ENCODE measurements around the gene DNAL1. TPM values are rescaled to one million over a fixed set of nuclear protein-coding genes. Genes with fewer than 3 reads are reported as not detected.

DNAL1 gene
- polyA plus RNA-seq = 1 to 10 TPM; 1.7 to 2.5 TPM

GRCh38 chr14:73644531-73645247, at the start of gene DNAL1:
Gene DNAL1 (plus strand): TSS chr14:73644986. CDS start chr14:73645040, 54 bp downstream.
- peak within 1 kb of the TSS; percentile 72 to 94 for H3K4me3 ChIP-seq (ENCODE audit: low read depth in 1 of 2, low read length in 2 of 2)
- no peaks in the 10 kb centered on the region for H3K9me3 ChIP-seq (ENCODE audit: control insufficient read depth in 2 of 2, insufficient read depth in 1 of 2, low read depth in 1 of 2, low read length in 1 of 2)
- no peaks in the 10 kb centered on the region for H3K36me3 ChIP-seq (ENCODE audit: control insufficient read depth in 2 of 2, insufficient read depth in 2 of 2, low read length in 1 of 2)
- H3K27me3 ChIP-seq (ENCODE audit: control insufficient read depth in 1 of 2, insufficient read depth in 2 of 2, low read length in 2 of 2) = no peaks in the 10 kb centered on the region
- WGBS, 2 donors = 0 to 1% methylated on average over 43 of the region's 43 CpGs
- H3K4me1 ChIP-seq (ENCODE audit: control insufficient read depth in 2 of 2, insufficient read depth in 2 of 2, low read length in 1 of 2) = no peaks in the 10 kb centered on the region
- H3K27ac ChIP-seq (ENCODE audit: low read depth in 2 of 2, low read length in 1 of 2) = peak within 1 kb of the TSS; percentile 57 to 90

GRCh38 chr14:73599499-73599898, 45.3 kb upstream of the DNAL1 start:
- Histone ChIP-seq H3K27ac (ENCODE audit: low read depth in 2 of 2, low read length in 1 of 2) (no peak overlapping the region), H3K9me3 (ENCODE audit: control insufficient read depth in 2 of 2, insufficient read depth in 1 of 2, low read depth in 1 of 2, low read length in 1 of 2) (no peaks in the 10 kb centered on the region), H3K27me3 (ENCODE audit: control insufficient read depth in 1 of 2, insufficient read depth in 2 of 2, low read length in 2 of 2) (no peaks in the 10 kb centered on the region)

GRCh38 chr14:73602994-73603393, 41.8 kb upstream of the DNAL1 start:
- 64 to 73% methylated on average over 3 of the region's 3 CpGs for WGBS, 2 donors
- Histone ChIP-seq H3K27ac (ENCODE audit: low read depth in 2 of 2, low read length in 1 of 2) (no peak overlapping the region), H3K4me3 (ENCODE audit: low read depth in 1 of 2, low read length in 2 of 2) (no peak overlapping the region), H3K36me3 (ENCODE audit: control insufficient read depth in 2 of 2, insufficient read depth in 2 of 2, low read length in 1 of 2) (no peaks in the 10 kb centered on the region), H3K9me3 (ENCODE audit: control insufficient read depth in 2 of 2, insufficient read depth in 1 of 2, low read depth in 1 of 2, low read length in 1 of 2) (no peaks in the 10 kb centered on the region), H3K27me3 (ENCODE audit: control insufficient read depth in 1 of 2, insufficient read depth in 2 of 2, low read length in 2 of 2) (no peaks in the 10 kb centered on the region), H3K4me1 (ENCODE audit: control insufficient read depth in 2 of 2, insufficient read depth in 2 of 2, low read length in 1 of 2) (no peaks in the 10 kb centered on the region)

More at GRCh38 chr14:73599499-73599898, 45.3 kb upstream of the DNAL1 start:
- H3K4me3 ChIP-seq (ENCODE audit: low read depth in 1 of 2, low read length in 2 of 2) = no peak overlapping the region
- H3K36me3 ChIP-seq (ENCODE audit: control insufficient read depth in 2 of 2, insufficient read depth in 2 of 2, low read length in 1 of 2) = no peaks in the 10 kb centered on the region
- no peaks in the 10 kb centered on the region for H3K4me1 ChIP-seq (ENCODE audit: control insufficient read depth in 2 of 2, insufficient read depth in 2 of 2, low read length in 1 of 2)

GRCh38 chr14:73606271-73606670, 38.5 kb upstream of the DNAL1 start:
- Histone ChIP-seq H3K27ac (ENCODE audit: low read depth in 2 of 2, low read length in 1 of 2) (no peak overlapping the region), H3K4me3 (ENCODE audit: low read depth in 1 of 2, low read length in 2 of 2) (no peak overlapping the region), H3K9me3 (ENCODE audit: control insufficient read depth in 2 of 2, insufficient read depth in 1 of 2, low read depth in 1 of 2, low read length in 1 of 2) (no peaks in the 10 kb centered on the region), H3K4me1 (ENCODE audit: control insufficient read depth in 2 of 2, insufficient read depth in 2 of 2, low read length in 1 of 2) (no peaks in the 10 kb centered on the region), H3K27me3 (ENCODE audit: control insufficient read depth in 1 of 2, insufficient read depth in 2 of 2, low read length in 2 of 2) (no peaks in the 10 kb centered on the region), H3K36me3 (ENCODE audit: control insufficient read depth in 2 of 2, insufficient read depth in 2 of 2, low read length in 1 of 2) (no peaks in the 10 kb centered on the region)
- WGBS, 2 donors = 89 to 90% methylated on average over 3 of the region's 3 CpGs

- H3K27ac ChIP-seq (ENCODE audit: low read depth in 2 of 2, low read length in 1 of 2) = no peak overlapping the region
- H3K4me1 ChIP-seq (ENCODE audit: control insufficient read depth in 2 of 2, insufficient read depth in 2 of 2, low read length in 1 of 2) = no peaks in the 10 kb centered on the region
- no peaks in the 10 kb centered on the region for H3K9me3 ChIP-seq (ENCODE audit: control insufficient read depth in 2 of 2, insufficient read depth in 1 of 2, low read depth in 1 of 2, low read length in 1 of 2)
- H3K36me3 ChIP-seq (ENCODE audit: control insufficient read depth in 2 of 2, insufficient read depth in 2 of 2, low read length in 1 of 2) = no peaks in the 10 kb centered on the region
- H3K27me3 ChIP-seq (ENCODE audit: control insufficient read depth in 1 of 2, insufficient read depth in 2 of 2, low read length in 2 of 2) = no peaks in the 10 kb centered on the region
- 73% methylated on average over 1 of the region's 1 CpG for WGBS, 2 donors
- no peak overlapping the region for H3K4me3 ChIP-seq (ENCODE audit: low read depth in 1 of 2, low read length in 2 of 2)
Observed at GRCh38 chr14:73607241-73607640, 37.5 kb upstream of the DNAL1 start.

GRCh38 chr14:73610687-73611086, 34.1 kb upstream of the DNAL1 start:
- 43 to 46% methylated on average over 2 of the region's 2 CpGs for WGBS, 2 donors
- Histone ChIP-seq H3K4me1 (ENCODE audit: control insufficient read depth in 2 of 2, insufficient read depth in 2 of 2, low read length in 1 of 2) (no peaks in the 10 kb centered on the region), H3K27ac (ENCODE audit: low read depth in 2 of 2, low read length in 1 of 2) (no peak overlapping the region), H3K36me3 (ENCODE audit: control insufficient read depth in 2 of 2, insufficient read depth in 2 of 2, low read length in 1 of 2) (no peaks in the 10 kb centered on the region), H3K4me3 (ENCODE audit: low read depth in 1 of 2, low read length in 2 of 2) (no peak overlapping the region), H3K9me3 (ENCODE audit: control insufficient read depth in 2 of 2, insufficient read depth in 1 of 2, low read depth in 1 of 2, low read length in 1 of 2) (no peaks in the 10 kb centered on the region), H3K27me3 (ENCODE audit: control insufficient read depth in 1 of 2, insufficient read depth in 2 of 2, low read length in 2 of 2) (no peaks in the 10 kb centered on the region)

GRCh38 chr14:73612339-73613045, 32.3 kb upstream of the DNAL1 start, which contains the start of gene ACOT6:
Gene ACOT6 (plus strand): TSS chr14:73612517. CDS start chr14:73612572, 55 bp downstream.
- no peaks in the 10 kb centered on the region for H3K9me3 ChIP-seq (ENCODE audit: control insufficient read depth in 2 of 2, insufficient read depth in 1 of 2, low read depth in 1 of 2, low read length in 1 of 2)

GRCh38 chr14:73613046-73613383, 31.8 kb upstream of the DNAL1 start:
- no peaks in the 10 kb centered on the region for H3K9me3 ChIP-seq (ENCODE audit: control insufficient read depth in 2 of 2, insufficient read depth in 1 of 2, low read depth in 1 of 2, low read length in 1 of 2)
- H3K4me1 ChIP-seq (ENCODE audit: control insufficient read depth in 2 of 2, insufficient read depth in 2 of 2, low read length in 1 of 2) = no peaks in the 10 kb centered on the region
- no peaks in the 10 kb centered on the region for H3K27me3 ChIP-seq (ENCODE audit: control insufficient read depth in 1 of 2, insufficient read depth in 2 of 2, low read length in 2 of 2)
- H3K27ac ChIP-seq (ENCODE audit: low read depth in 2 of 2, low read length in 1 of 2) = peak overlapping the region; percentile 88 to 89
- peak overlapping the region; percentile 63 to 66 for H3K4me3 ChIP-seq (ENCODE audit: low read depth in 1 of 2, low read length in 2 of 2)
- WGBS, 2 donors = 4 to 8% methylated on average over 13 of the region's 13 CpGs
- H3K36me3 ChIP-seq (ENCODE audit: control insufficient read depth in 2 of 2, insufficient read depth in 2 of 2, low read length in 1 of 2) = no peaks in the 10 kb centered on the region

More at GRCh38 chr14:73612339-73613045, 32.3 kb upstream of the DNAL1 start, which contains the start of gene ACOT6:
- no peaks in the 10 kb centered on the region for H3K27me3 ChIP-seq (ENCODE audit: control insufficient read depth in 1 of 2, insufficient read depth in 2 of 2, low read length in 2 of 2)
- no peaks in the 10 kb centered on the region for H3K4me1 ChIP-seq (ENCODE audit: control insufficient read depth in 2 of 2, insufficient read depth in 2 of 2, low read length in 1 of 2)
- H3K36me3 ChIP-seq (ENCODE audit: control insufficient read depth in 2 of 2, insufficient read depth in 2 of 2, low read length in 1 of 2) = no peaks in the 10 kb centered on the region
- H3K27ac ChIP-seq (ENCODE audit: low read depth in 2 of 2, low read length in 1 of 2) = peak within 1 kb of the TSS; percentile 88 to 89
- peak within 1 kb of the TSS; percentile 63 to 66 for H3K4me3 ChIP-seq (ENCODE audit: low read depth in 1 of 2, low read length in 2 of 2)
- WGBS, 2 donors = 0% methylated on average over 83 to 84 of the region's 84 CpGs

GRCh38 chr14:73613419-73613963, 31.3 kb upstream of the DNAL1 start:
- H3K4me3 ChIP-seq (ENCODE audit: low read depth in 1 of 2, low read length in 2 of 2) = peak overlapping the region in 1 of 2 donors; percentile 63
- H3K4me1 ChIP-seq (ENCODE audit: control insufficient read depth in 2 of 2, insufficient read depth in 2 of 2, low read length in 1 of 2) = no peaks in the 10 kb centered on the region
- peak overlapping the region in 1 of 2 donors; percentile 88 for H3K27ac ChIP-seq (ENCODE audit: low read depth in 2 of 2, low read length in 1 of 2)
- no peaks in the 10 kb centered on the region for H3K27me3 ChIP-seq (ENCODE audit: control insufficient read depth in 1 of 2, insufficient read depth in 2 of 2, low read length in 2 of 2)
- WGBS, 2 donors = 68 to 79% methylated on average over 3 of the region's 3 CpGs
- no peaks in the 10 kb centered on the region for H3K36me3 ChIP-seq (ENCODE audit: control insufficient read depth in 2 of 2, insufficient read depth in 2 of 2, low read length in 1 of 2)
- H3K9me3 ChIP-seq (ENCODE audit: control insufficient read depth in 2 of 2, insufficient read depth in 1 of 2, low read depth in 1 of 2, low read length in 1 of 2) = no peaks in the 10 kb centered on the region

All from esophagus (tissue), 2 donors.